WTC11 (cell line): ENCODE measurements around the gene RHBDD3. TPM values are rescaled to one million over a fixed set of nuclear protein-coding genes. Genes with fewer than 3 reads are reported as not detected.

Experiments
- ATAC-seq: fragments of 200-7000 bp; cut with Tn5 transposase; 2 replicates; pipeline ENCODE4 v1.10.0; 2021; ENCODE audit warnings: mild to moderate bottlenecking, moderate library complexity
- CTCF ChIA-PET: fragments of 300-600 bp; sonication (Branson Sonifier 250); formaldehyde crosslinking; loops from one replicate; lab custom pipeline; 2021; ENCODE audit warnings: antibody characterized with exemption; lab: Charles Lee
- POLR2A ChIA-PET: fragments of 350-600 bp; sonication (Branson Sonifier 250); formaldehyde crosslinking; loops from one replicate; lab custom pipeline; 2021; ENCODE audit warnings: antibody characterized with exemption; lab: Charles Lee
- DNase-seq: peaks from one replicate; pipeline ENCODE4 v3.0.0; 2021; ENCODE audit warnings: low spot score
- H3K27ac Mint-ChIP-seq: 2 replicates; pipeline ENCODE4 v1.8.0; 2021; ENCODE audit warnings: mixed read lengths
- H3K27me3 Mint-ChIP-seq: 2 replicates; pipeline ENCODE4 v1.8.0; 2021; ENCODE audit warnings: low read depth, mild to moderate bottlenecking, moderate library complexity, mixed read lengths
- H3K36me3 Mint-ChIP-seq: 2 replicates; pipeline ENCODE4 v1.8.0; 2021; ENCODE audit warnings: mixed read lengths
- H3K4me1 Mint-ChIP-seq: 2 replicates; pipeline ENCODE4 v1.8.0; 2022; ENCODE audit warnings: mixed read lengths
- H3K4me3 Mint-ChIP-seq: 2 replicates; pipeline ENCODE4 v1.8.0; 2021; ENCODE audit warnings: mild to moderate bottlenecking, moderate library complexity, mixed read lengths
- H3K9me3 Mint-ChIP-seq: 2 replicates; pipeline ENCODE4 v1.8.0; 2021; ENCODE audit warnings: mixed read lengths
- CREB1 ChIP-seq: sonication (generic); formaldehyde crosslinking; IDR thresholded peaks from 2 replicates; pipeline ENCODE4 v1.8.0; 2023; ENCODE audit warnings: mild to moderate bottlenecking, missing genetic modification reagents
- E2F4 ChIP-seq: sonication (generic); formaldehyde crosslinking; IDR thresholded peaks from 2 replicates; pipeline ENCODE4 v1.8.1; 2022; ENCODE audit warnings: low read depth, mild to moderate bottlenecking, moderate library complexity, missing genetic modification reagents, borderline replicate concordance
- ESRRA ChIP-seq: sonication (generic); formaldehyde crosslinking; IDR thresholded peaks from 2 replicates; pipeline ENCODE4 v1.8.1; 2022; ENCODE audit warnings: mild to moderate bottlenecking, missing genetic modification reagents, borderline replicate concordance
- HMGA2 ChIP-seq: fragments of 250-450 bp; sonication (Bioruptor Pico); IDR thresholded peaks from 2 replicates; pipeline ENCODE4 v1.4.0; 2021; ENCODE audit warnings: mild to moderate bottlenecking, moderate library complexity
- IRF2 ChIP-seq: sonication (generic); formaldehyde crosslinking; IDR thresholded peaks from 2 replicates; pipeline ENCODE4 v1.8.0; 2022; ENCODE audit warnings: low read depth, missing genetic modification reagents, borderline replicate concordance
- JUN ChIP-seq: sonication (generic); formaldehyde crosslinking; IDR thresholded peaks from 2 replicates; pipeline ENCODE4 v1.8.0; 2023; ENCODE audit warnings: mild to moderate bottlenecking, missing genetic modification reagents
- NFYB ChIP-seq: sonication (generic); formaldehyde crosslinking; conservative IDR thresholded peaks from 2 replicates; pipeline ENCODE4 v1.8.0; 2022; ENCODE audit warnings: low read depth, missing genetic modification reagents
- NR3C1 ChIP-seq: sonication (generic); formaldehyde crosslinking; conservative IDR thresholded peaks from 2 replicates; pipeline ENCODE4 v1.8.1; 2023; ENCODE audit warnings: low read depth, mild to moderate bottlenecking, missing genetic modification reagents
- ZBTB43 ChIP-seq: sonication (generic); formaldehyde crosslinking; IDR thresholded peaks from 2 replicates; pipeline ENCODE4 v1.8.1; 2023; ENCODE audit warnings: mild to moderate bottlenecking, missing genetic modification reagents
- ZNF416 ChIP-seq: fragments of 250-450 bp; sonication (Bioruptor Pico); IDR thresholded peaks from 2 replicates; pipeline ENCODE4 v1.9.0; 2021; ENCODE audit warnings: mild to moderate bottlenecking, inconsistent platforms
- ZNF512 ChIP-seq: sonication (generic); formaldehyde crosslinking; IDR thresholded peaks from 2 replicates; pipeline ENCODE4 v1.8.1; 2022; ENCODE audit warnings: missing genetic modification reagents, borderline replicate concordance
- total RNA-seq: library from RNA; stranded (reverse); gene quantifications from 3 replicates; pipeline ENCODE4 v1.2.3, GENCODE V29; 2021
- TF ChIP-seq, protein P1 (sequence below): sonication (generic); formaldehyde crosslinking; IDR thresholded peaks from 2 replicates; pipeline ENCODE4 v1.8.0; 2023; ENCODE audit warnings: missing genetic modification reagents, mild to moderate bottlenecking, borderline replicate concordance
- TF ChIP-seq, protein P2 (sequence below): fragments of 250-450 bp; sonication (Bioruptor Pico); IDR thresholded peaks from 2 replicates; pipeline ENCODE4 v2.1.2; 2022; ENCODE audit warnings: mild to moderate bottlenecking, moderate library complexity
- TF ChIP-seq, protein P3 (sequence below): sonication (generic); formaldehyde crosslinking; conservative IDR thresholded peaks from 2 replicates; pipeline ENCODE4 v1.8.1; 2023; ENCODE audit warnings: mild to moderate bottlenecking, low read depth, missing genetic modification reagents, moderate library complexity
- TF ChIP-seq, protein P4 (sequence below): sonication (generic); formaldehyde crosslinking; IDR thresholded peaks from 2 replicates; pipeline ENCODE4 v1.8.0; 2022; ENCODE audit warnings: mild to moderate bottlenecking, missing genetic modification reagents

RHBDD3 gene
- total RNA-seq, 1 experiment from 2014 or later: 77.9 TPM

- TF ChIP-seq, protein P1, sequence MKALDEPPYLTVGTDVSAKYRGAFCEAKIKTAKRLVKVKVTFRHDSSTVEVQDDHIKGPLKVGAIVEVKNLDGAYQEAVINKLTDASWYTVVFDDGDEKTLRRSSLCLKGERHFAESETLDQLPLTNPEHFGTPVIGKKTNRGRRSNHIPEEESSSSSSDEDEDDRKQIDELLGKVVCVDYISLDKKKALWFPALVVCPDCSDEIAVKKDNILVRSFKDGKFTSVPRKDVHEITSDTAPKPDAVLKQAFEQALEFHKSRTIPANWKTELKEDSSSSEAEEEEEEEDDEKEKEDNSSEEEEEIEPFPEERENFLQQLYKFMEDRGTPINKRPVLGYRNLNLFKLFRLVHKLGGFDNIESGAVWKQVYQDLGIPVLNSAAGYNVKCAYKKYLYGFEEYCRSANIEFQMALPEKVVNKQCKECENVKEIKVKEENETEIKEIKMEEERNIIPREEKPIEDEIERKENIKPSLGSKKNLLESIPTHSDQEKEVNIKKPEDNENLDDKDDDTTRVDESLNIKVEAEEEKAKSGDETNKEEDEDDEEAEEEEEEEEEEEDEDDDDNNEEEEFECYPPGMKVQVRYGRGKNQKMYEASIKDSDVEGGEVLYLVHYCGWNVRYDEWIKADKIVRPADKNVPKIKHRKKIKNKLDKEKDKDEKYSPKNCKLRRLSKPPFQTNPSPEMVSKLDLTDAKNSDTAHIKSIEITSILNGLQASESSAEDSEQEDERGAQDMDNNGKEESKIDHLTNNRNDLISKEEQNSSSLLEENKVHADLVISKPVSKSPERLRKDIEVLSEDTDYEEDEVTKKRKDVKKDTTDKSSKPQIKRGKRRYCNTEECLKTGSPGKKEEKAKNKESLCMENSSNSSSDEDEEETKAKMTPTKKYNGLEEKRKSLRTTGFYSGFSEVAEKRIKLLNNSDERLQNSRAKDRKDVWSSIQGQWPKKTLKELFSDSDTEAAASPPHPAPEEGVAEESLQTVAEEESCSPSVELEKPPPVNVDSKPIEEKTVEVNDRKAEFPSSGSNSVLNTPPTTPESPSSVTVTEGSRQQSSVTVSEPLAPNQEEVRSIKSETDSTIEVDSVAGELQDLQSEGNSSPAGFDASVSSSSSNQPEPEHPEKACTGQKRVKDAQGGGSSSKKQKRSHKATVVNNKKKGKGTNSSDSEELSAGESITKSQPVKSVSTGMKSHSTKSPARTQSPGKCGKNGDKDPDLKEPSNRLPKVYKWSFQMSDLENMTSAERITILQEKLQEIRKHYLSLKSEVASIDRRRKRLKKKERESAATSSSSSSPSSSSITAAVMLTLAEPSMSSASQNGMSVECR (CRISPR knock-in tag): no peak
- TF ChIP-seq IRF2: no peak
- no peak for TF ChIP-seq JUN
- TF ChIP-seq, protein P2, sequence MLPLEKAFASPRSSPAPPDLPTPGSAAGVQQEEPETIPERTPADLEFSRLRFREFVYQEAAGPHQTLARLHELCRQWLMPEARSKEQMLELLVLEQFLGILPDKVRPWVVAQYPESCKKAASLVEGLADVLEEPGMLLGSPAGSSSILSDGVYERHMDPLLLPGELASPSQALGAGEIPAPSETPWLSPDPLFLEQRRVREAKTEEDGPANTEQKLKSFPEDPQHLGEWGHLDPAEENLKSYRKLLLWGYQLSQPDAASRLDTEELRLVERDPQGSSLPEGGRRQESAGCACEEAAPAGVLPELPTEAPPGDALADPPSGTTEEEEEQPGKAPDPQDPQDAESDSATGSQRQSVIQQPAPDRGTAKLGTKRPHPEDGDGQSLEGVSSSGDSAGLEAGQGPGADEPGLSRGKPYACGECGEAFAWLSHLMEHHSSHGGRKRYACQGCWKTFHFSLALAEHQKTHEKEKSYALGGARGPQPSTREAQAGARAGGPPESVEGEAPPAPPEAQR: no peak
- no peak for TF ChIP-seq NR3C1
Measured at GRCh38 chr22:29310065-29310862, 42.5 kb upstream of the RHBDD3 start (continued).

DNA sequence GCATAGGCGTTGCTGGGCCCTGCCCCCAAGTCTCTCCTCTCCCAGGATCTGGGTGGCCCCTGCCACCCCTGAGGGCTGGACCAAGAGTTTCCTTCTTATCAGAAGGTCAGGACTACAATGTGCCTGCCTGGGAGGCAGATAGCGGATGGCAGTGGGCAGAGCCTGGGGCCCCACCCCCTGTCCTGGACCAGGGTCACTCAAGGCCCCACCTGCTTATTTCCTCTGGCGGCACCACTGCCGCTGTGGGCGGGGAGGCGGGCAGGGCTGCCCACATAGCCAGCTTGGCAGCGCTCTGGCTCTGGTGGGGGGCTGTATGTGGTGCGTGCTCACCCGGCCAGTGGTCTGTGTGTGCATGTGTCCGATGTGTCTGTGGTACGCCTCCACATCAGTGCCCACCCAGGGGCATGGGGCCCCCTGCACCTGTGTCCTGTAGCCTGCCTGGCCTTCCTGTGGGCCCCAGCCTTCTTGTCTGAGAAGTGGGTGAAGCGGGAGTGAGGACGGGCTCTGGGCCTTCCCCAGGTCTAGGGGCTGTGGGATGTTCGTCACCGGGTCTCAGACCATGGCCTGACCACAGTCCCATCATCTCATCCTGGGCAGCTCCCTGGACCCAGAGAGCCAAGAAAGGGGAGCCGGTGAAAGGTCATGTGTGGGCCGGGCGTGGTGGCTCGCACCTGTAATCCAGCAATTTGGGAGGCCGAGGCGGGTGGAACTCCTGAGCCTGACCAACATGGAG lies 41.7 kb upstream of the RHBDD3 start:
- POLR2A ChIA-PET: no interaction called here
- no peak for TF ChIP-seq ESRRA
- no peak for TF ChIP-seq NFYB (CRISPR knock-in tag)
- TF ChIP-seq, protein P3, sequence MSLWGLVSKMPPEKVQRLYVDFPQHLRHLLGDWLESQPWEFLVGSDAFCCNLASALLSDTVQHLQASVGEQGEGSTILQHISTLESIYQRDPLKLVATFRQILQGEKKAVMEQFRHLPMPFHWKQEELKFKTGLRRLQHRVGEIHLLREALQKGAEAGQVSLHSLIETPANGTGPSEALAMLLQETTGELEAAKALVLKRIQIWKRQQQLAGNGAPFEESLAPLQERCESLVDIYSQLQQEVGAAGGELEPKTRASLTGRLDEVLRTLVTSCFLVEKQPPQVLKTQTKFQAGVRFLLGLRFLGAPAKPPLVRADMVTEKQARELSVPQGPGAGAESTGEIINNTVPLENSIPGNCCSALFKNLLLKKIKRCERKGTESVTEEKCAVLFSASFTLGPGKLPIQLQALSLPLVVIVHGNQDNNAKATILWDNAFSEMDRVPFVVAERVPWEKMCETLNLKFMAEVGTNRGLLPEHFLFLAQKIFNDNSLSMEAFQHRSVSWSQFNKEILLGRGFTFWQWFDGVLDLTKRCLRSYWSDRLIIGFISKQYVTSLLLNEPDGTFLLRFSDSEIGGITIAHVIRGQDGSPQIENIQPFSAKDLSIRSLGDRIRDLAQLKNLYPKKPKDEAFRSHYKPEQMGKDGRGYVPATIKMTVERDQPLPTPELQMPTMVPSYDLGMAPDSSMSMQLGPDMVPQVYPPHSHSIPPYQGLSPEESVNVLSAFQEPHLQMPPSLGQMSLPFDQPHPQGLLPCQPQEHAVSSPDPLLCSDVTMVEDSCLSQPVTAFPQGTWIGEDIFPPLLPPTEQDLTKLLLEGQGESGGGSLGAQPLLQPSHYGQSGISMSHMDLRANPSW (CRISPR knock-in tag): no peak
- no peak for TF ChIP-seq HMGA2 (CRISPR knock-in tag)
- TF ChIP-seq ZNF512 (CRISPR knock-in tag): no peak
- no peak for TF ChIP-seq IRF2
- TF ChIP-seq E2F4 (CRISPR knock-in tag): no peak
- TF ChIP-seq CREB1 (CRISPR knock-in tag): no peak
- TF ChIP-seq, protein P4, sequence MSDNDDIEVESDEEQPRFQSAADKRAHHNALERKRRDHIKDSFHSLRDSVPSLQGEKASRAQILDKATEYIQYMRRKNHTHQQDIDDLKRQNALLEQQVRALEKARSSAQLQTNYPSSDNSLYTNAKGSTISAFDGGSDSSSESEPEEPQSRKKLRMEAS (CRISPR knock-in tag): no peak
- no peak for TF ChIP-seq ZBTB43 (CRISPR knock-in tag)
- no peak for TF ChIP-seq ZNF416 (CRISPR knock-in tag)
- TF ChIP-seq, all 79 proteins: peak for 0
- DNase-seq: no peak
- no peaks in the 10 kb centered on the region for H3K9me3 Mint-ChIP-seq
- ATAC-seq: no peak
- H3K4me3 Mint-ChIP-seq: no peak overlapping the region
- H3K27ac Mint-ChIP-seq: no peak overlapping the region
- CTCF ChIA-PET: interaction anchor here (1.1 kb wide), 1 partner anchor 107 kb away, joined by 3 read pairs; no protein-coding TSS in a partner anchor
- peaks cover 29% of the 10 kb centered on the region for H3K27me3 Mint-ChIP-seq
- peaks cover 29% of the 10 kb centered on the region for H3K4me1 Mint-ChIP-seq
- H3K36me3 Mint-ChIP-seq: peaks cover 6% of the 10 kb centered on the region; the same call in 1 of the 2 replicates
